NOMO-1 (cell line): Measurements from ENCODE around the gene PEX11A.
"Not testable (repeated sequence)": the region's sequence is repeated elsewhere in the genome, so short reads cannot be mapped to it uniquely, and the experiment has no call there.

Experiments used
- DNase-seq, 2 experiments: peaks; one replicate each; lab custom pipeline; 2025; ENCODE audit not compliant: unreplicated experiment in 2 of 2; lab: John Stamatoyannopoulos, UW

PEX11A gene

GRCh38 chr15:89690276-89691218, at the start of gene PEX11A, which contains the start of gene WDR93:
Gene PEX11A (minus strand): TSS chr15:89690754. CDS start chr15:89690632, 122 bp downstream.
Gene WDR93 (plus strand): TSS chr15:89690811. CDS start chr15:89701747, 10,936 bp downstream.
- DNase-seq: peak; percentile 38 to 57

GRCh38 chr15:89740137-89740536, 49.6 kb upstream of the PEX11A start:
- peak; percentile 18 to 63 for DNase-seq

DNA sequence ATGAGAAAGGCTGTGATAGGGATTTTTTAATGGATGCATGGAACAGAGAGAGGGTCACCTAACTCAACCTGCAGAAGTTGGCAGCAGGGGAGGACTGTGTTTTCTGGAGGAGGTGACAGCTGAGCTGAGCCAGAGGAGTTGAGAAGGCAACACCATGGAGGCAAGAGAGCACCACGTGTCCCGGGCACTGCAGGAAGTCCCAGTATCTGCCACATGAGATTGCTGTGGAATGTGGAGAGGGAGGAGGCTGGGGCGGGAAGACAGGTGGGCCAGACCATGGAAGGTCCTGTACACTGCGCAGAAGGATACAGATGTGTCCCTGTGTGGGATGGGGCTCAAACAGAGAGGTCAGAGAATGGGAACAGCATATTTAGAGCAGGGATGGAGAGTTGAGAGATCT, 45.2 kb upstream of the PEX11A start:
- no peak for DNase-seq

DNA sequence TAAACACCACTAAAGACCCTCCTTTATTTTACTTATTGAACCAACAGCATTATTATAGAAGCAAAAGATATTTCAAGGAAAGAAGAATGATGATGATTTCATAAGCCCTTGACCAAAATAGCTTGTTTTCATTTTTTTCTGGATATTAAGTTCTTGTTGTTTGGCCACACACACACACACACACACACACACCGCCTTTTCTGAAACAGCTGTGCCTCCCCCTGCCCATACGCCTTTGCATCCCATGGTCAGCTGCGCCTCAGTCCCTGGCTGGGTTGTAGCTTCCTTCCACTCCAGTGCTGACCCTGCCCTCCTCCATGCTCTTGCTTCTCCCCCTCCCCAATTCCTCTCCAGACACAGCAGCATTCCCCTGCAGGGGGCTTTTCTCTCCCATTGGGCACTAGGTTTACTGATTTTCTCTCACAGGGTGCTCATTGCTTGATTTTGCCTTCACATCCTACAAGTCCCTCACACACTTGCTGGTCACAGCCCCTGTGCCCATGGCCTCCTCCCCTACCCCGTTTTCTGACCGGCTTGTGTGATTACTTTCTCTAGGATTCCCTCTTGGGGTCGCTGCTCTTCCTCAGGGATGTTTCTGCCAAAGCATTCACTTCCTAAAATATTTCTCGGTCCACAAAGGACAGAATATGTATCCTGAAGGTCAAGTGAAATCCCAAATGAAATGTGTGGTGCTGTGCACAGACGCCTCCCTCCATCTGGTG, 42.1 kb upstream of the PEX11A start:
- DNase-seq: no peak

DNA sequence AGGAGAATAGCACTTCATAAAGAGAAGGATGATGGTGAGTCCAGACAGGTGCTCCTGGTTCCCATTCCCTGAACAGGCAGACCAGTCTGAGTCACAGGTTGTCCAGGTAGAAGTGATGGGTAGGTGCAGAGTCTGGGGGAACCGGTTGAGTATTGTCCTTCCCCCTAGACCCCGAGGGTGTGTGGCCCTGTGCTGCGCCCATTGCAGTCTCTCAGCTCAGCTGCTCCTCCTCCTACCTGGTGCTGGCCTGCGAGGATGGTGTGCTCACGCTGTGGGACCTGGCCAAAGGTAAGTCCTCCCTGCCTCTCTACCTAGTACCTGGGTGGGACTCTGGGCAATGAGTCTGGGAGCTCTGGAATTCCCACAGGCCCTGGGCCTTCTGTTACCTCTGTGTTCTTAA, 40.7 kb upstream of the PEX11A start:
- no peak for DNase-seq

DNA sequence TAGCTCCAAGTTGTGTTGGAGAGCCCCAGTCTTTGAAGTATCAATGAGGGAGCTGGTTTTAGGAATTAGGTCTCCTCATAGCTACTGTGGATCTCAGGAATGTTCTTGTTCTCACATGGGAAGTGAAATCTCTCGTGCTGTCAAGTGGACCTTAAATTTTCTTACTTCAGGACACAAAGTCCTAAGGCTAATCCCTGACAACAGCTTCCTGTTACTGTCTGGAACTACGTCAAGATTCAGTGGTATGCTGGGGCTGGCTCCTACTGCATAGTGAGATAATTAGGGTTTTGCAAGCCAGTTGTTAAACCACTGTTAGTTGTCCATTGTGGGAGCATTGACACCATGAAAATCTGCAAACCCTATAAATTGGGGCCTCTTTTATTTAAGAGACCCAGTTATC, 37.7 kb upstream of the PEX11A start:
- DNase-seq: no peak

DNA sequence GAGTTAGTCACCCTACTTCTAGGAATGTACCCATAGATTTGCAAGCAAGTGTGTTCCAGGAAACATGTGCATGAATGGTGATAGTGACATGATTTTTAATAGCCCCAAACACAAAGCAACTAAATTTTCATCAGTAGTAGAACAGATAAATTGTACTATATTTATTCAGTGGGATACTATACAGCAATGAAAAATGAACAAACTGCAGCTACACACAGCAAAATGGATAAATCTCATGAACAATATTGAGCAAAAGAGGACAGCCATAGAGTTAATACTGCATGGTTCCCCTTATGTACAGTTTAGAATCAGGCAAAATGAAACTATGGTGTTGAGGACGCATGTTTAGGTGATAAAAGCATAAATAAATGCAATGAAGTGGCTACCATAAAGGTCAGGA, 34.5 kb upstream of the PEX11A start:
- no peak for DNase-seq

DNA sequence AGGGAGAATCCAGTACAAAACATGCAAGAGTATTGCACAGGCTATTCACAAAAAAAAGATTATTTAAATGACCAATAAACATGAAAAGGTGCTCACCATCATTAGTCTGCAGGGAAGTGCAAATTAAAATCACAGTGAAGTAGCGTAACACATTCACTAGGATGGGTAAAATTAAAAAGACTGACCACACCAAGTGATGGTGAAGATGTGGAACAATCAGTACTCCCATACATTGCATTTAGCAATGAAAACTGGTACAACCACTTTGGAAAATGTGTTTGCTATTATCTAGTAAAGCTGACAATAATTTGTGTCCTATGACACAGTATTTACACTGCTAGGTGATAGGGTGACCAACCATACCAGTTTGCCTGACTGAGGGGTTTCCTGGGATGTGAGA, 34.1 kb upstream of the PEX11A start:
- no peak for DNase-seq

DNA sequence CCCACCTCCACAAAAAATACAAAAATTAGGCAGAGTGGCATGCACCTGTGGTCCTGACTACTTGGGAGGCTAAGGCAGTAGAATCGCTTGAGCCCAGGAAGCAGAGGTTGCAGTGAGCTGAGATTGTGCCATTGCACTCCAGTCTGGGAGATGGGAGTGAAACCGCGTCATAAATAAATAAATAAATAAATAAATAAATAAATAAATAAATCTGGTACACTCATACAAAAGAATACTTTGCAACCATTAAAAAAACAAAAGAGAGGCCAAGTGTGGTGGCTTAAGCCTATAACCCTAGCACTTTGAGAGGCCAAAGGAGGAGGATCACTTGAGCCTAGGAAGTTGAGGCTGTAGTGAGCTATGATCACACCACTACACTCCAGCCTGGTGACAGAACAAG, 32.5 kb upstream of the PEX11A start:
- DNase-seq: no peak

GRCh38 chr15:89714775-89715174, 24.2 kb upstream of the PEX11A start:
- peak; percentile 5 to 8 for DNase-seq

GRCh38 chr15:89707577-89707976, 17.0 kb upstream of the PEX11A start:
- no peak for DNase-seq

- DNase-seq: no peak
Observed at GRCh38 chr15:89704411-89704810, 13.9 kb upstream of the PEX11A start.

GRCh38 chr15:89695198-89695597, 4.6 kb upstream of the PEX11A start:
- DNase-seq: no peak

- DNase-seq: no peak
Observed at GRCh38 chr15:89693696-89694095, 3.1 kb upstream of the PEX11A start.

DNA sequence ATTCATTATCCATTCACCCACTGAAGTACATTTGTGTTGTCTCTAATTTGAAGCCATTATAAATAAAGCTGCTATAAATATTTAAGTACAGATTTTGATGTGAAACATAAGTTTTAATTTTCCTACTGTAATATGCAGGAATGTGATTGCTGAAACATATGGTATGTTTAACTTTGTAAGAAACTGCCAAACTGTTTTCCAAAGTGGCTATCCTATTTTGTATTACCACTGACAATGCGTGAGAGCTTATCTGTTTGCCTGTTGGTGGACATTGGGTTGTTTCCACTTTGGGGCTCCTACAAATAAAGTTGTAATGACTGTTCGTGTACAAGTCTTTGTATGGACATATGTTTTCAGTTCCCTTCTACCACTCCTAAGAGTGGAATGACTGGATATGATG, 2.5 kb upstream of the PEX11A start:
- DNase-seq: no peak

DNA sequence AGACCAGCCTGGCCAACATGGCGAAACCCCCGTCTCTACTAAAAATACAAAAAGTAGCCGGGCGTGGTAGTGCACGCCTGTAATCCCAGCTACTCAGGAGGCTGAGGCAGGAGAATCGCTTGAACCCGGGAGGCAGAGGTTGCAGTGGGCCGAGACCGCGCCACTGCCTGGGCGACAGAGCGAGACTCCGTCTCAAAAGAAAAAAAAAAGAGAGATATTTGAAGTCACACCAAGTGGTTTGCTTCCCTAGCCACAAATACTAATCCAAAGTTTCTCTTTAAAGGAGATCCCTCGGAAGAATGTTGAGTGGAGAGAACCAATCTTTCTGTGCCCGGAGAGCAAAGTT, 651 bp downstream of the PEX11A start:
- DNase-seq: not testable (repeated sequence)

DNA sequence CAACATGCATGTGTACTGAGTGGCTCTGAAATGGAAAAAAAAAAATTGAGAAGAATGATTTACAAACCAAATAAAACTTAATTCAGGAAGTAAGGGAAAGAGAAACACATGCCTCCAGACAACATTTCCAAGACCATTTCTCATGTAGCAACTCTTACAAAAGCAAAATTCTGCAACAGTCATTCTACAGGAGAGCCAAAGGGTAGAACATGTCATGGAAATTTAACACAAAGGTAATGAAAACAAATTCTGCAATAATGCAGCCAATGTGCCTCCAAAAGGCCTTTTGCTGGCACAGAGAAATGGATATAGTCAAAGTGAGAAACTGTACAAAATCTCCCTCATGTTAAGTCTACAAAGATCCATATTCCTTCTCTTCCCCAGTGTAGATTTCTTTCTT, 4.0 kb downstream of the PEX11A start:
- DNase-seq: no peak

DNA sequence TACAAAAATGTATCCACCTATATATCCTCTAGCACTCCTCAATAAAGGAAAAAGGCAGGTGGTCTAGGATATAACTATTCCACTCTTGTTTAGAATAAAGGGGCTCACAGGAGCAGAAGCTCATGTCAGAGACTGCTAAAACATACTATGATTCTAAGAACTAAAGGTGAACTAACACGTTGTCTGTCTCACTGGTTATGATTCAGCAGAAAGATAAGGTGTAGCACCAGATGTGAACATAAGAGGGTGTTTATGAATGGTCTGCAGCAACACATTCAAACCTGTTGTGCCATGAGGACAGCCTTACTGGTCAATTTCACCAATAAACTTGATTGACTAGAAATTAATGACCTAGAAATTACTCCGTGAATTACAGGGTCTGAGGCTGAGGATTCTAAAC, 4.6 kb downstream of the PEX11A start:
- no peak for DNase-seq

DNA sequence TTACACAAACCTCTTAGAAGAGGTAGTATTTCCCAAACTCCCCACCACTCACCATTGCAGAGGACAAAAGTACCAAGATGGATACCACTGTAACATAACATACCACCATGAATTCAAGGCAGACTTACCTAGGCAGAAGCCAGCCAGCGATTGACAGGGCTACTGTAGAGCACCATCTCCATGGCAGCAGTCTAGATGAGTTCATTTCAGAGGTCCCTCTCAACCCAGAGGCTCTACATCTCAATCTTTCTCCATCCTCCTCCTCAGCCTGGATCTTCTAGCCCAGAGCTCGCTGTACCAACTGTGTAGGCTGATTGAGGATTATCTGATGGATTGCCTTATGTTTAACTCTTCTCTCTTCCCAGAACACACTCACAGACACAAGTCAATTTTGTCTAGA, 9.4 kb downstream of the PEX11A start:
- DNase-seq: no peak

GRCh38 chr15:89680282-89680873, 10.2 kb downstream of the PEX11A start:
- no peak for DNase-seq

DNA sequence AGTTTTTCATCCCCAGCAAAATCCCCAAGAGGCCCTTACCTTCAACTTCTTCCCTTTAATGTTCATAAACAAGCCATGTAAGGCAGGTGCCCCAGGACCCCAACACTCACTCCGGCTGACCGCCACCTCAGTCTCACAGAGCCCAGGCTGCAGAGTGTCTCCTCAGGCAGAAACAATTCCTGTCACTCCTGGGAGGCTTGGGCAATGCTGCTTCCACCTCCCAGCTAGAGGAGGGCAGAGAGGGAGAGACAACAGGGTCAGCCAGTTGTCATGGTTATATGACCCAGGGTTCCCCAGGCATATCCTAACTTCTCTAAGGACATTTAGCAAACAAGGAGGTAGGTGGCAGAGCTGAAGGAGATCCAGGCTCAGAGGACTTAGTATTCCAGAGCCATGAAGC, 11.3 kb downstream of the PEX11A start, which contains the start of gene PLIN1:
Gene PLIN1, minus strand, starts transcription at position 156 of the 400 bp plus-strand sequence. CDS start 1,878 bp downstream, outside the sequence.
- DNase-seq: no peak
